NCI-H446 treated with DMSO at 0.1 percent for 48 hours (cell line): ENCODE measurements around the gene SORBS1.
"Not testable (repeated sequence)": the region's sequence is repeated elsewhere in the genome, so short reads cannot be mapped to it uniquely, and the experiment has no call there.

Experiments used
- DNase-seq: peaks from one replicate; lab custom pipeline; 2025; lab: John Stamatoyannopoulos, UW

The SORBS1 gene

DNA sequence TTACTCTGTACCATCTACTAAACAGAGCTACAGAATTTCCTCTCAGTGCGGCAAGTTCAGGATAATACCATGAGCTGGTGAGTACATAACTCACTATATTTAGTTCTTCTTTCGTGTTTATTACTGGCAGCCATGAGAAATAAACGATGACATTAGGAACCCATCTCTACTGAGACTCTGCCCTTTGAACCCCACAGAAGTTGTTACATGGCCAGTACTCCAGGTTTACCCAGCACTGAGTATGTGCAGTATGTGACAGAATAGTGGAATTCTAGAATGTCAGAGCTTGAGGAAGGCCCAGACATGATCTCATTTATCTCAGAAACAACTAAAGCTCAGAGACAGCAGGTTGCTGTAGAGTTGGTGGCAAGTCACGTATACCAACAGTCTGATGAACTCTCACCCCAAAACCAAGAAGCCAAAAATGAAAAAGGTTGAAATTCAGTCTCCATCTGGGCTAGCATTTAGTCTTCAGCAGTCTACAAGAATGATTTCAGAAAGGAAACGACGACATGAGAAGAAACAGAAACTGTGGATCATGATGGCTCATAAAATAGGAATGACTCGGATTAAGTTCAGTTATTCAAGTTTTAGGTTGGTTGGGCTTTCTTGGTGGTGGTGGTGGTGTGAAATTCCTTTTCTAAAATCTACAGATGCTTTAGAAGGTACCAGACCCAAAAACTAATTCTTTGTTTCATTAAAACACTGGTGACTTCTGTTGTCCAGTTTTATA, 78.5 kb downstream of the SORBS1 start:
- DNase-seq, result no peak

DNA sequence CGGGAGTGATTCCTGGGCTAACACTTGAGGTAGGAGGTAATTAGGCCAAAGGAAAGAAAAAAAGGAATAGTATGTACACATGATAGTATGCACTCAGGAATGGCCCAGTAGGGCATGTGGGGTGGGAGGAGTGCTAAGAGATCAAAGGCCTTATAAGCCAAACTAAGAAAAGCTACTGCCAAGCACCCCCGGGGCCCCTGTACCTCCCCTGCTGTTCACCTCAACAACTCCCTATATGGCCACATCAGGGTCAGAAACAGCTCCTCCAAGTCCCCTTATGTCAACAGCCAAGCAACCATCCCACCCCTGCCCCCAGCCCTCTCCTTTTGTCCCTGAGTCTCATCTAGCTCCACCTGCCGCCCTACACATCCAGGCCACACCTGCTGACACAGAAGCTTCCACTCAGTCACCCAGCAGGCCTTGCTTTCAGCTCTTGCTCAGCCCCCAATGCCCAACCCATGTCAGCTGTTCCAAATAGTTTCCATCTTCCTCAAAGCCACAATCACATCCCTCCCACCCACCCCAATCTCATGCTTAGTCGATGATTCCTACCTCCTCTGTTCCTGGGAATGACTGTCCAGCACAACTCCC, 80.2 kb downstream of the SORBS1 start:
- DNase-seq, result no peak

DNA sequence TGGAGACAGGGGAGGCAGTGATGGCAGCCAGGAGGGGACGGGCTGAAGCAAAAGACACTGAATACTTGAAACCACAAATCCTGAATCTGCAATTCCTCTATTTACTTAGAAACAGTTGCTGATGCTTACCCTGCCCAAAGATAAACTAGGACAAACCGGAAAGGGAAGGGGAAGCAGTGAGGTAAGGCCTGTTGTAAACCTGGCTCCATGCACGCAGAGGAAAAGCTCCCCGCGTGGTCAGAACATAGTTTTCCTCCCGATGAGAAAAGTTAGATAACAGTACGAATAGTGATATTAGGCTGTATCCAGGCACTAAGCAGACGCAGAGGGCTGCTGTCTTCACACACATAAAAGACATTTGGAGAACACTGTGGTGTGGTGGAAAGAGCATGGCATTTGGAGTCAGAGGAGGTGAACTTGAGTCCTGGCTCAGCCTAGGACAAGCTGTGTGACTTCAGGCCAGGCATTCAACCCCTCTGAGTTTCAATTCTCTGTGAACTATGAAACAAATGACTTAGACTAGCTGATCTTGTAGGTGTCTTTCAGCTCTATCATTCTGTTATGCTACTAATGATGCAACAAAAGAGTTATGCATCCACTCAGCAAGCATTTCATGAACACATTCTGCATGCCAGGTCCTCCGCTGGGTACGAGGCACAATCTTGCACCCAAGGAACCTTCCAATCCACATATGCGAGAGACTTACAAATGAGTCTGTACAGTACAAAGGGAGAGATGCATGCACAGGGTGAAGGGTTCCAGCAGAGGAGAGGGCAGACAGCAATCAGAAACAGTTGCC, 80.9 kb downstream of the SORBS1 start:
- no peak for DNase-seq

DNA sequence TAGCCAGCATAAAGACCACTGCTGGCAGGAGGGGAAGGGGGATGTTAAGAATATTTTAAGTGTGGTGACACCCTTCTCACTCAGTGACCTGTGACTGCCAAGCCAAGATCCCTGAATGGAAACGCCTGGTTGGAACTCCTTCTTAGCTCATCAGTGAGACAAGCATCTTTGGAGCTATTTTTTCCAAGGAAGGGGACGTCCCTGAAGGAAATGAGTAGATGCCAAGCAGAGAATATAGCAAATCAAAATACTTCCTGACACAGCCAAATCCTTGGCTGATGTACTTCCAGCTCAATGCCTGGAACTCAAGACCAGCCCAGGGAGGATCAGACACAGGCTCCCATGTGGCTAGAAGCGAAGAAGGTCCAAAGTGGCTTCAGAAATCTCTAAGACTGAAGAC, 82.2 kb downstream of the SORBS1 start:
- DNase-seq, result no peak

DNA sequence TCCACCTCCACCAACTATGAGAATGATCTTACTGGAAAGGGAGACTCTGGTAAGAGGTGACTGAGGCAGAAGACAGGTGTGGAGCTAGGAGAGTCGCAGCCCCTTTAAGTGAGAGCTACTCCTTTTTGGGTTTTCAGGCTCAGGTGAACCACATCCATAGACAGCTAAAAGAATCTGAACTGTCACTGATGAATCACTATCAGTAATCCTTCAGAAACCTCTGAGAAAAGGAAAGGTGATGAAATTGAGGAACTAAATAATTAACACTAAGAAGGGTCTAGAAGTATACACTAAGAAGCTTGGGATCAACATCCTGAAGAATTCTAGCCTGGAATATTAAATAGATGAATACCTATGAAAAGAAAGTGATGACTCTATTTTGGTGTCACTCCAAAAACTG, 83.0 kb downstream of the SORBS1 start:
- DNase-seq, result no peak

DNA sequence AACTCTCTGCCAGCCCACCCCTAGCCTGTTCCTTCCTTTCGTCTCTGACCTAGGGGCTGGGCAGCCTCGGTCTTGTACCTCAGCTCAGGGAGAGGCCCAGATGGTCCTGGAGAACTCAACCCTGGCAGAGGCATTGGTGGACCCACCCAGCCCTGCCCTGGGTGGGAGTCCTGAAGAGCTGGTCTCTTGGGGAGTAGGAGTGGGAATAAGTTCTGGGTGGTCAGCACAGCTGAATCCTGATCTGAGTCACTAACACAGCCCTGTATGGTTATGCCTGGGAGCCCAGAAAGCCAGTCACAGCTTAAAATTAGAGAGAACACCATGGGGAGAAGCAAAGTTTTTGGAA, 84.0 kb downstream of the SORBS1 start:
- DNase-seq, result no peak

DNA sequence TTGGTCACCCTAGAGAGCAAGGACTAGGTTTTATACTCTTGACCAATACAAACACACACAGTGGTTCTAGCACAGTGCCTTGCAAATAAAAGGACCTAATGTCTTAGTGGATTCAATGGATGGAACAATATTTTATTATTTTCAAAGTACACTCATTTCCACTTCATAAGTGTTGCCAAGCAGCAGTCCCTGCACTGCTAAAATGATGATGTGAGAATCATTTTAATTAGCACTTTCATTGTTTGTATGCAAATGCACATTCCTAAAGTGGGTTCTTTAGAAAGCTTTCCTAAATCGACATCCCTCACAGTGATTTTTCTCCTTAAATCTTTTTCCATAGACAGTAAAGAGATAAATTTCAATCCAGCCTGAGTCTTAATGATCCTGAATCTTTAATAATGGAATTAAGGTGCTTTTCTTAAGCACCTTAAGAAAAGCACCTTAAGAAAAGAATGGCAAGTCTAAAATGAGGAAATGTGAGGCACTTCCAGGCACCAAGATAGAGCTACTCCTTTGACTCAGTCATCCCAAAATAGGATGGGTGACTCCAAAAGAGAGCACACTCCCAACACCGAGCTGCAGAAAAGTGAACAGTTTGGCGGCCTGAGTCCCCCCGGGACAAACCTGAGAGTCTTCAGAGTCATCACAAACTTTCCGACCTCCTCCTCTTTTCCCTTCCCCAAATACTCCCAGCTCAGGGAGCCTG, 84.5 kb downstream of the SORBS1 start:
- no peak for DNase-seq

DNA sequence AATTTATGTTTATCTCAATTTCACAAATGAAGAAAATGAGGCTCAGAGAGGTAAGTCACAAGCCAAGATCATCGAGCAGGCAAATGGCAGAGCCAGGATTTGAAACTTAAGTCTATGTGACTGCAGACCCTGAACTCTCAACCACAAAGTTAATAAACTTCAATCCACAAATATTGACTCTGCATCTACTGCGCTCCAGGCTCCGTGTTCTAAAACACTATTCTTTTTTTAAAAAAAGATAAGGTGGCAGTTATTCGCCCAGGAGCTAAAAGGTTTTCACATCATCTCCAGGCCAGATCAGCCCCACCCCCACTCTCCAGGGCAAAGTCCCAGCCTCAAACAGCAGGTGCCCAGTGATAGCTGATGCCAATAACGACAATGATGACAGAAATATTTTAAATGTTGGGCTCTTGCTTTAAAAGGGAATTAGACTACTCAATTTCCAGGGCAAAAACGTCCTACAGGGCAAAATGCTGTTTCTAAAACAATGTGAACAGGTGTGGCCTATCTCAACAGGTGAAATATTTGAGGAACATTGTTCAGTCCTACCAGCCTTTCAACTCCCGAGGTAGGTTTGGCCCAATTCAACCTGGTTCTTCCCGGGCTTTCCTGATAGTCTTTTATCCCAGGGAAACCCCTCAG, 85.2 kb downstream of the SORBS1 start:
- no peak for DNase-seq

DNA sequence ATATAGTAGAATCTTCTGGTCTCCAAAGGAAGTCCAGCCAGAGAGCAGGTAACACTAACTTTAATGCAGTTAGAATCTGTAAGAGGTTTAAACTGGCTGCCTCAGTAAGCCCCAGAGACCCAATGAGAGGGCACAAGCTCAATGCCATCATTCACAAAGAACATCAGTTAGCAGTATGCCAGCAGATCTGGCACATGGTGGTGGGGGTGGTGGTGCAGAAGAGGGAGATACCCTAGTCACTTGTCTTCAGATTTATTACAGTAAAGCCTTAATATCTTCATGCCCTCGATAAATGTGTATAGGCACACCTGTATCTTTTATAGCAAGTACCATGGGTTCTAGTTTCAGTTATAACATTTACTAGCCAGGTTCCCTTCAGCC, 86.2 kb downstream of the SORBS1 start:
- no peak for DNase-seq

DNA sequence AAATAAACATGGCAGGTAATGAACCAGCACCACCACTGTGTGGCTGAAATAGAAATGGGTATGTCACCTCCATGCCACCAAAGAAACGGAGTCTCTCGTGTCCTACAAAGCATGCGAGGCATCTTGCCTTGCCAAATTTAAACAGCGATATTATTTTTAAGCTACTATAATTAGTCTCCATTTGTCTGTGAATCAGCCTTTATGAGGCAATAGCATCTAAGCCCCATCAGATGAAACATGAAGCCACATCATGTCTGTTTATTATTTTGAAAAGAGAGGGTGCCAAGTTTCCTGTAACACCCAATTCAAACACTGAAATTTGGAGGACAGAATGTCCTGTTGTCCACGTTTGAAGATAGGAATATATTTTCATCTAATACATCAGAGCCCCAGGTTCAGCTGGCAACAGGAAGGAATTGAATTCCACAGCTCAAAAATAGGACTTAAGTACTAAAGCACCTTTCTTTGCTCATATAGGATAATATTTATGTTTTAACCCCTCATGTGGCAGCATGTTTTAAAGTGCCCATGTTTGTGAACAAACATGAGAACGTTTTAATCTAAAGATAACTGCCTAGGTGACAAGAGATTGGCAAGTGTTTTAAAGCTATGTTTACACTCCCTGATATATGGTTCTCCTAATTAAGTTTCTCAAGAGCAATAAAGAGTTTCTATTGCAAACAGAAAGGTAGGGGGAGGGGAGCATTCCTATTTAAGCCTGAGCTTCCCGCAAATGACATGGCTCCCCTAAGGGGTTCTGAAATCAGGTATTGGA, 86.8 kb downstream of the SORBS1 start:
- DNase-seq, result no peak

DNA sequence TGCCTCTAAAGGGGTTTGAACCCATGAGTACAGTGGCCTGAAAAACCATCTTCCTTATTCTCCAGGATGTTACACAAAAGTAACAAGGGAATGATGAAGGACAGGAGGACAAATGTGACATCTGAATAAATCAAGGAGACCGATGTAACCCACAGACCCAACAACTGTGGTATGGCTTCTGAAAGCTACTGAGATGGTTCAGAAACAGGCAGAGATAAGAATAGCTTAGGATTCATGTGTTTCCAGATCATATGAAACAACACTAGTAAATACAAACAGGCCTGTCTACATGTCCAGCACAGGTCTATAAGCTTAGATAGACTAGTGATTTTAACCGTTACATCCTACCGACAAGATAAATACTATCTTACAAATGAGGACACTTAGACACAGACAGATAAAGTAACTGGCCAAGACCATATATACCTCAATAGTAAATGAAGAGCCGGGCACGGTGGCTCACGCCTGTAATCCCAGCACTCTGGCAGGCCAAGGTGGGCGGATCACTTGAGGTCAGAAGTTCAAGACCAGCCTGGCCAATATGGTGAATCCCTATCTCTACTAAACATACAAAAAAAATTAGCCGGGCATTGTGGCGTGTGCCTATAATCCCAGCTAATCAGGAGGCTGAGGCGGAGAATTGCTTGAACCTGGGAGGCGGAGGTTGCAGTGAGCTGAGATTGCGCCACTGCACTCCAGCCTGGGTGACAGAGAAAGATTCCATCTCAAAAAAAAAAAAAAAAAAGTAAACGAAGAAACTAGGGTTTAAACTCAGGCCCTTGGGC, 88.7 kb downstream of the SORBS1 start:
- DNase-seq, result no peak

DNA sequence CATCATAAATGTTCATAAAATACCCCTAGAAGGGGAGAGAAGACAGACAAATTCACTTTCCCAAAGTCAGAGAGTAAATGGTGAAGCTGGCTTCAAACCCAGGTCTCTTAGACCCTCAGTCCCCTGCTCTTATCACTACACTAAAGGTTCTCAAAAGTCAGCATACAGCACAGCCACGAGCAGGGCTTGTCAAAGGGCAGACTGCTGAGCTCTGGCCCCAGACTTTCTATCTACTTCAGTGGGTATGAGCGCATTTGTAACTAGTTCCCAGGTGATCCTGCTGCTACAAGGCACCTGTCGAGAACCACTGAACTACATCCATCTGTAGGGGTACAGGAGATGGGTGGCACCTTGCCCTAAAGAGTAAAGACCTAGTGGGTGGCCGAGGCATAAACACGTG, 91.5 kb downstream of the SORBS1 start:
- DNase-seq, result no peak

DNA sequence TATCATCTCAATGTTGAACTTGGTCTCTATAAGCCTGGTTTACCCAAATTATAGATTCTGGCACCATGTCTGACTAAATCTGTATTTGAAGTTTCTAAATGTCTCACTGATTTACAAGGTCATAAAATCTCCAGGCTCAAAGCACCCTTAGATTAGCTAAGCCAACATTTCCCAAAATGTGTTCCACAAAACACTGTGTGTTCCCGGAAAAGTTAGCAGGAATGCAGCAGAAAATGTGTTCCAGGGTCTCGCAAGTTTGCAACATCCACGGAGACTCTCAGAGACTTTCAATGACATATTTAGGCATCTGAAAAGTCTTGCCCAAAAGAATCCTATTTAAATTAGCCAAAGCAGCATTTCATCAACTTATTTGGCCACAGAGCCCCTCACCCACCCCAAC, 91.9 kb downstream of the SORBS1 start:
- DNase-seq, result no peak

DNA sequence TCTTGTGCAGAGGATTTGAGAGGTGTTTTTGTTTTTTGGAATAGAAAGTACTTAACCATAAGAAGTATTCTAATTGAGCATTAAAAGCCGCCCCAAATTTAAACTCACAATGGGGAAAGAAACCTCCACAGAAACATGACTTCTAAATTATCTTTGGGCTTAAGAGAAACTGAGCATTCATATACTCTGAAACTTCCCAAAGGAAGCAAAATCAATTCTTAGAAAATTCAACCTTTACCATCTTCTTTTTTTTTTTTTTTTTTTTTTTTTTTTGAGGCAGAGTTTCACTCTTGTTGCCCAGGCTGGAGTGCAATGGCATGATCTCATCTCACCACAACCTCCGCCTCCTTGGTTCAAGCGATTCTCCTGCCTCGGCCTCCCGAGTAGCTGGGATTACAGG, 93.5 kb downstream of the SORBS1 start:
- not testable (repeated sequence) for DNase-seq

DNA sequence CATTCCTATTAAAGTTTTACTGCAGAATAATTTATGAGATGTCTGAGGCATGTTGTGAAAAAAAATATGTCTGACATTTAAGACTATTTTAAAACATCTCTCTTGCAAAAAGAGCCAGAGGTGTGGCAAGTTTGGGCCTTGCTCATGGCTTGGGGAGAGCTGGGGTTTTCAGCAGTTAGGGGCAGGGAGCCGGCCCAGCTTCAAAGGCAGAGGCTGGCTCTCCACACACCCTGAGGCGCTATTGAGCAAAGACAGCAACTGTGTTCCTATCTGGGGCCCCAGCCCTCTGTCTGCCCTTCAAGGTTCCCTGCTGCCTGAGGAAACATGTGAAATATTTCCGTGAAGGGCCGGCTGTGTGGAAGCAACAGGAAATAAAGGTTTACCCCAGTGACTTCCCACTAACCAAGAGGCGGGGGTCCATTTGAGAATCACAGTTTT, 94.0 kb downstream of the SORBS1 start:
- DNase-seq, result no peak

DNA sequence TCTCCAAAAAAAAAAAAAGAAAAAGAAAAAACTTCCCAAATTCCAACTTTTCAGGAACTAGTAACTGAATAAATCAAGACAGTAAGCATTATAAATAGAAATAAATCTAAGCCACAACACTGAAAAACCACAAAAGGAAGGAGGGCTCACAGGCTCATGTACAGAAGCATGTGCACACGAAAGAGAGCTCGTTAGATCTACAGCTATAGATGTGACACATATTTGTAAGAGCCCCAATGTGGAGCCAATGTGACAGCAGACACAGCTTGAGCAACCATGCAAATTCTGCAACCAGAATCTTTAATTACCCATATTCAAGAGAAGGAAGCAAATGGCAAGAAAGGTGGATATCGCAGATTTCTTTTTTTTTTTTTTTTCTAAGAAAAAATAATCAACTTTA, 94.7 kb downstream of the SORBS1 start:
- no peak for DNase-seq

DNA sequence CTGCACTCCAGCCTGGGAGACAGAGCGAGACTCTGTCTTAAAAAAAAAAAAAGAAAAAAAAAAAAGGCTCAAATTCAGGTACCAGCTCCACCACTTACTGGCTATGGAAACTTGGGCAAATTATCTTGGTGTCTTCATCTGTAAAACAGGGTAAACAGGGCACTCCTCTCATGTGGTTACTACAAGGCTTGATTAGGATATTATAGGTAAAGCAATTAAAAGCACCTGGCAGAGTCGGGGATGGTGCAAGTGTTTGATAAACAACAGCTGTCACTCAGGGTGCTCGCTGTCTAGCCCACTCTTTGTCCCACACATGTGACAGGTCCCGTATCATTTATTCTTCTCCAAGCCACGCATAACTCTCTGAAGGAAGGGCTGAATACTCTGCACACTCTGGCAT, 96.9 kb downstream of the SORBS1 start:
- DNase-seq, result no peak

DNA sequence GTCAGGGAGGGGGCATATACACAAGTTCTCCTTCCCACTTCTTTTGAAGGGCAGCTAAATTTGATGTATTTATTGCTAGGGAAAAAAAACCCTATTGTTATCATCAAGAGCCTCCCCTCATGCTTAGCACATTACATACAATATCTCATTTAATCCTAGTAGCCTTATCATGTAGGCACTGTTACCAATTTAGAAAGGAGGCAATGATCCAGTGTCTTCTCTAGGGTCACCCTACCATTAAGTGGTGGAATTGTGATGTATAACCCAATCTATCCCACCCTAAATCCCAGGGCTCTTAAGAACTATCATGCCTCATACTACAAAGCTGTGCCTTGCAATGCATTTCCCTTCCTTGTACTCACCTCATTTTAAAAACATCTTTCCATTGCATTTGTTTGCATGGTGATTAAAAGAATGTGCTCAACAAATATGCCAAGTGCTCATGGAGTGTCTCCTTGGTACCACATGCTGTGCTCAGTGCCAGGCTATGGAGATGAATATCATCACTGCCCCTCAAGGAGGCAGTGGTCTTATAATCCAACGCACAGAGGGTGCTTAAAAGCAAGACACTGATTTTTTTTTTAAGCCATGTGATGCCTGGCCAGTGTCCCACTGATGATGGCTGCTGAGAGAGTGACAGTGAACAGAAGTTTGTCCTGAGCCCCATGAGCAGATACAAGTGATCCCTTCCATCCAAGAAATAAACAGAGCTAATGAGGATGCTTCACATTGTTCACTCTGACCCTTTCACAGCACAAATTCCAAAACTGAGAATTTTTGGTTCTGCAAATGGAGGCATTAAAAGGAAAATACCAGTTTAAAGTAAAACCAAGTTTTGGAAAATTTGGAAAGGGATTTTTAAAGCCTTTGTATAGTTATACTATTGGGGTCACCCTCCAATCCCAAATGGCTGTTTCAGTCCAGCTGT, 98.2 kb downstream of the SORBS1 start:
- no peak for DNase-seq

DNA sequence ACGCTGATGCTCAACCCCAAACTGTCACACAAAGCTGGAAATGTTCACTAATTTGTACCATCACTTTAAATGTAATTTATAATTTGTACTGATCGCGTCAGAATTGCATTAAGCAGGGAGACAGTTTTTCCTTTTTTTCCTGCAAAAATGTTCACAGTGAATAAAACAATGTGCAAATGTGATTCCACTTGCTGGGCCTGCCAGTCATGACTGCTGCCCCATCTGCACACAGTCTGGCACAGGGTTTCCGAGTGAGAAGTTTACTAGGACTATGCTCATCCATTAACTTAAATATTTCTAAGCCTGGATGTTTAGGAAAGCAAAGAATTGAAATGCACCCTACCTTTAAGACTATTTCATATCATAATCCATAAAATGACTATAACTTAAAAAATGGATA, 99.6 kb downstream of the SORBS1 start:
- DNase-seq, result no peak
